ENCODE results near the gene TMEM169.
"Not testable (repeated sequence)": the region's sequence is repeated elsewhere in the genome, so short reads cannot be mapped to it uniquely, and the experiment has no call there.

The TMEM169 gene

DNA sequence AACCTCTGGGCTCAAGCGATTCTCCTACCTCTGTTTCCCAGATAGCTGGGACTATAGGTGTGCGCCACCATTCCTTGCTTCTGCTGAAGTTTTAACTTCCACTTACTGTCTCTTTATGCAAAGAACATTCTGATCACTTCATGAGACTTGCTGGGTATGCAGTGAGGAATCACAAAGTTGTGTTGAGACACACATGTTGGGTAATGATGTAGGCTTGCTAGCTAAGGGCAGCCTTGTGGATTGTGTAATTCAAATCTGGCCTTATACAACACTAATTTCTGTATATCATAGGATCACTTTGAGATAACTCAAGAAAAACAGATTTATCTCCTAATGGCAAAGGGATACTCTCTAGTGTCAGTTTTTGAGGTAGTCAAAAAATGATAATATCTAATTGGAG is 51.7 kb downstream of the TMEM169 start:
- no peak for DNase-seq

DNA sequence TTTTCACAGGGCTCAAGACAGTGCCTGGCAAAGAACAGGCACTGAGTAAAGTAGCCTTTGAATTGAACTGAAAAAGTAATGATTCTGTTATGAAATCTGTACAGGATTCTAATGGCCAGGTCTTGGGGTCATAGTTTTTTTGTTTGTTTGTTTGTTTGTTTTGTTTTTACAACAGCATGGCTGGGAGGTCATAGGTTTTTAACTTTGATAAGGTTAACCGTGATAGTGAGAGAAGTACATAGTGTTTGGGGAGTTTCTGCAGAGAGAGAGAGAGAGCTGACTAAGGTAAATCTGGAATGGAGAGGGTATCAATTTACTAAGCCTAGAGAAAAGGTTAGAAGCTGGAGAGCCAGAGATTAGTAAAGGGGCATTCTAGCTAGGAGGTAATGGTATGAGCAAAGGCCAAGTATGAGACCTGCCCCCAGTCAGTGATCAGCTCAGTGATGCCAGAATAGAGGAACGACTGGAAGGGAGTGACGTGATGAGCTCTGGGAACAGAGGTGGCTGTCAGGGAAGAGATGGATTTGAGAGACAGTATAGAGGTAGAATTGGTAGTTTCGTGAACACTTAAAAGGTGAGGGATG is 53.3 kb downstream of the TMEM169 start:
- no peak for DNase-seq

DNA sequence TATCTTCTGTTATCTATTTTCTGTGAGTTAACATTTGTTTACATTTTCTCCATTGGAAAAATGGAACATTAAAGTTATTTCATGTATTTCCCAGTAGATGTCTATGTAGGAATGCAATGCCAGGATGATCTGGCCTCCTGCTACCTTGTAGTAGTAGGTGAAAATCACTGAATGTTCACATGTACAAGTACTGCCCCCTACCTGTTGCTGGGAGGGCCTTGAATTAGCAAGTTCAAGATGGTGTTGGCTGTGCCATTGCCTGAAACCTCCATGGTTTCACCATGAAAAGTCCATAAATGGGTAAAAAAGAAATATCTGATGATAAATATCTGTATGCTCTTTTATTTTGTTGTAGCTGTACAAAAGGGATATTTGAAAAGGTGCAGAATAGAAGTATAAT is 58.2 kb downstream of the TMEM169 start:
- DNase-seq = no peak

DNA sequence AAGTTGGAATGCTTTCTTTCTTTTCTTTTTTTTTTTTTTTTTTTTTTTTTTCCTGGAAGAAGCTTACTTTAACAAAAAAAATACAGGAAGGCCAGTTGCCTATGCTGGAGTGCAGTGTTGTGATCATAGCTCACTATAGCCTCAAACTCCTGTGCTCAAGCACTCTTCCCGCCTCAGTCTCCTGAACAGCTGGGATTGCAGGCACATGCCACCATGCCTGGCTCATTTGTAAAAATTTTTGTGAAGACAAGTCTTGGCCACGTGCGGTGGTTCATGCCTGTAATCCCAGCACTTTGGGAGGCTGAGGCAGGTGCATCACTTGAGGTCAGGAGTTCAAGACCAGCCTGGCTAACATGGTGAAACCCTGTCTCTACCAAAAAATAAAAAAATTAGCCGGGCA is 59.8 kb downstream of the TMEM169 start:
- not testable (repeated sequence) for DNase-seq

DNA sequence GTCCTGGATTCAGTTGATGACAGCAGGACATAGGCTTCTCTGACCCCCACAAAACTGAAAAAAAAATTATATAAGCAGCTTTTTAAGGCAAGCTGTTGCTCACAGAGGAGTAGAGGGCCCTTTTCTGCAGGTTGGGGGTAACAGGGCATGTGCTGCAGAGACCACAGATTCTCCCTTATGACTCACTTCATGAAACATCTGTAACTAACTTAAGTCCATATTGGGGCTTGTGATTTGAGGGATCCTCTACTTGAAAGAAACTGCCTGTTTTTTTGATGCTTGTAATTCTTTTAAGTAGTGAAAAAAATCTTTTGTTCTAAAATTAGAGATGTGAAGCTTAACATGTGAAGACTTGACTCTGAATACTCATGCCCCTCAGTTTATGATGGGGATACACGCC is 60.8 kb downstream of the TMEM169 start:
- no peak for DNase-seq

DNA sequence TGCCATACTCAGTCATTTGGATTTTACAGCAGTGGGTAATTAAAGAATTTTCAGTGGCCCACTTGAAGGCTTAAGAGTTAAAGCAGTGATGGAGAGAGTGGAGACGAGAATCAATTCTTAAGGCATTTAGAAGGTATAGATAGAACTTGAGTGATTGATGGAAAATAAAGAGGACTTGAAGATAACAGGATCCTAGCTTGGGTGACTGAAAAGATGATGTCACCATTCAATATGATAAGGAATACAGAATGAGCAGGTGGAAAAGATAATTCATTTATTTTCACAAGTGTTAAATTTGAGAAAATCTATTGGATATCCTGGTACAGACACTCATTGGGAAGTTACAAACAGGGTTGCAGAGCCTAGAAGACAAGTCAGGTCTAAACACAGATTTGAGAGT is 62.7 kb downstream of the TMEM169 start:
- DNase-seq = no peak

DNA sequence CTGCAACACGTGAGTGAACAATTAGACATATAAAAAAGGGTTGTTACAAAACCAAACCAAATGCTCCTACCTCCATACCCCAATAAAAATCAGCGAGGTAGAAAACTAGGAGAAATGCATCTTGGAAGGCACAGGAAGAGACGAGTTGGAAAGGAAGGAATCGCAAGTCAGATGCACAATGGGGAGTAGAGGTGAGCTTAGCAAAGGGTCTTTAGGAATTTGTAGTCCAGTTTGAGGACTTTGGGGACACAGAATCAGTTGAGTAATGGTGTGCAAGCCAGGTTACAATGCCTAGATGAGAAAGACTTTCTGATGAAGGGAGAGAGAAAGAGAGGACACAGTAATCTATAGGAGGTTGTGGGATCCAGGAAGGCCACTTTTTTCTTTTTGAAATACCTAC is 63.1 kb downstream of the TMEM169 start:
- DNase-seq = no peak

DNA sequence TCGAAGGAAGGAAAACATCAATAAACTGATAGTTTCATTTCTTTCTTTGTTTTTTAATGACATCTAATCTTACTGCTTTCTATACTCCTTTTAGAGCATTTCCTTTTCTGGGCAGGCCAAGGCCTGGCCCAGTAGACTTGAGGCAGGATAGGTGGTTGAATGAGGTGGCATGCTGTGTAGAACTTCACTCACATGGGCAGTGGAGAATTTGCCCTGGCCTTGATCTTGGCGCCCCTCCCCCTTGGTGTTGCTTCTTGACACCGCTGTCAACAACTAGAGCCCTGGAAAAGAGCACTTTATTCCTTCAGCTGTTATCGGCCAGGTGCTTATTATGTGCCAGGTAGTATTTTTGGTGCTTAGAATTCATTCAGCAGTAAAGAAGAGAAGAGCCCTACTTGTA is 64.9 kb downstream of the TMEM169 start:
- no peak for DNase-seq

DNA sequence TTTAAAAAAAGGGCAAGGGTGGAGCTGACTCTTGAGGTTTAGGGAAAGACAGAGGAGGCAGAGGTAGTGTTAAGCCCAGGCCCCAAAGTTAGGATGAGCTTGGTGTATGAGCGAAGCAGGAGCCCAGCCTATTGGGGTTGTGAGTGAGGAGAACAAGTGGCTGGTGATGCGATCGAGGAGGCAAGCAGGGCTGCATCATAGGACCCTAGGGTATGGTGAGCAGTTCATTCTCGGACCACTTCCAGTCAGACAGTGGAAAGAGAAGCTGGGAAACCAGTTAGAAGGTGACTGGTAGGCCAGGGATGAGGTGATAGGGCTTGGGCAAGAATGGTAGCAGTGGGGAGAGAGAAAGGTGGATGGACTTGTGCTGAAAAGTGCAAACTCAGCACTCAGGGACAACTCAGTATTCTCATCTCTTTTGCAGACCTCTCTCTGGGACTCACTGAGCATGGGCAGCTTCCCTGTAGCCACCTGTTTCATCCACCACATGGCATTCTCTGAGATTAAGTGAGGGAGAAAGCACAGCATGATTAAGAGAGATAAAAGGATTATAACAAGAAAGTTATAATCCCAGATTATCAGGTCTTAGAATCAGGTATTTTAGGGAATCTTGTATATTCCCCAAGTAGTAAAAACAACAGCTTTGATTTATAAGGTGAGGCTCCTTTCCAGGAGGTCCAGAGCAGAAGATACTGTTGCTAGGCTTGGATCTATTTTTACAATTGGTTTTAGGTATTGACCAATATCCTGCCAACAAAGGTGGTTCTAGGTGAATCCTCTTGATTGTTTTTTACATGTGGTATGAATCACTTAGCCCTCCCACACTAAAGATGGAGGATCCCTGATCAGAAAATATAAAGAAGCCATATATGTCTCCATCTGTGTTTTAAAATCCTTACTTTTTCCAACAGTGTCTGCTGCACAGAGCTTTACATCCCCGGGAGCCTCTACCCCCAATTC is 65.7 kb downstream of the TMEM169 start:
- no peak for DNase-seq

DNA sequence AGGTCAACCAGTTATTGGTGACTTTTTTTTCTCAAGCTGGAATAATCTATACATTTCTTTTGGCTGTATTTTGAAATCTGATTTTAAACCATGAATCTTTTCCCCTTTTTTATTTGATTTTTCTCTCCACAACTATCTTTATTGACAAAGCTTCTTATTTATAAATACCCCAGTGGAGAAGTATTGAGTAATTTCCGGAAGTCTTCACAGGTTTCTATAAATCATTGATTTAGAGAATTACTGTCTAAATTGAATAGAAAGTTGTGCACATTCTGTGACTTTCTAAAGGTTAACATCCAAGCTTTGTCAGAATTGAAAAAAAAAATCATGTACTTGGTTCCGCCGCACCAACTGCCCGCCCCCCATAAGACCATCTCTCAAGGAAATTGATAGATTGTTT is 67.3 kb downstream of the TMEM169 start:
- no peak for DNase-seq

DNA sequence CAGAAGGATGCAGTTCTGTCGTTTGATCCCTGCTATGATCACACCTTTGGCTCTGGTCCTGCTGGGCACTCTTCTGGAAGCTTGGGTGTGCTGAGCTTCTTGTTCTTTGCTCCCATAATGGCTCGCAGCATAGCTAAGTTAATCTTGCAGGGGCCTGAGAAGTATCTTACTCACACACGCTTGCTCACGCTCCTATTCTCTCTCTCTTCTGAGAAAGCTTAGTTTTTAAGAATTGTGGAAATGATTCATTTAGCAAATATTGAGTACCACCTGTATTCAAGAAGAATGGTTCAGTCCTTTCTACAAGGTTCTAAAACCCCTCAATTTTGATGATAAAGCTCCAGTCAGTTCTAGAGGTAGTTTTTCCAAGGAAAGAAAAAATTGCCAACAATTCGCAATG is 68.0 kb downstream of the TMEM169 start:
- no peak for DNase-seq

DNA sequence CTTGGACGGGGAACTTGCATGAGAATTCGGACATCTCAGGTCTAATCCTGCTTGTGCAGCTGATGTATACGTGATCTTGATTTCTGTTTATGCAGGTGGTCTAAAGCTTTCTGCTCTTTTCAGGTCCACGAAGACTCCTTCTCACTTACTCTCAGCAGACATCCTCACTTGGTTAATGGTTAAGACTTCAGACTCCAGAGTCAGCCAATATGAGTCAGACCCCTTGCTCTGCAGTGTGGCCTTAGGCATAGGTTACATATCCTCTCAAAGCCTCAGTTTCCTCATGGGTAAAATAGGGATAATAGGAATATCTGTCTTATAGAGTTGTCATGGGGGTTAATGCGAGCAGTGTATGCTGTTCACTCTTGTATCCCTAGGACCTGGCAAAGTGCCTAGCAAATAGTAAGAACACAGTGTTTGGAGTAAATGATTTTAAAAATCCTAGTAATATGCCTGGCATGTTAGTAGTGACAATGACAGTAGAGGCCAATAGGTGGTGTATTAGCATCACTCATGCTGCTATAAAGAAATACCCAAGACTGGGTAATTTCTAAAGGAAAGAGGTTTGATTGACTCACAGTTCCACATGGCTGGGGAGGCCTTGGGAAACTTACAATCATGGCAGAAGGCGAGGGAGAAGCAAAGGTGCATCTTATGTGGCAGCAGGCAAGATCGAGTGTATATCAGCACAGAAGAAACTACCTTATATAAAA is 69.8 kb downstream of the TMEM169 start:
- DNase-seq = no peak
